ENCODE measurements around the gene CX3CL1. TPM values are rescaled to one million over a fixed set of nuclear protein-coding genes. Genes with fewer than 3 reads are reported as not detected.

The CX3CL1 gene
- total and polyA plus RNA-seq, 2 experiments from 2014 or later: 0.33 to 0.71 TPM

GRCh38 chr16:57345021-57345420 lies 27.3 kb upstream of the CX3CL1 start:
- H3K9me3 ChIP-seq (ENCODE audit: low read depth): no peaks in the 10 kb centered on the region
- no peak overlapping the region for H3K4me3 ChIP-seq
- H3K36me3 ChIP-seq: no peaks in the 10 kb centered on the region
- no peak for DNase-seq (ENCODE audit: low read depth in 1 of 2, low spot score in 1 of 2)
- H3K27ac ChIP-seq: no peak overlapping the region
- TF ChIP-seq, protein P1, sequence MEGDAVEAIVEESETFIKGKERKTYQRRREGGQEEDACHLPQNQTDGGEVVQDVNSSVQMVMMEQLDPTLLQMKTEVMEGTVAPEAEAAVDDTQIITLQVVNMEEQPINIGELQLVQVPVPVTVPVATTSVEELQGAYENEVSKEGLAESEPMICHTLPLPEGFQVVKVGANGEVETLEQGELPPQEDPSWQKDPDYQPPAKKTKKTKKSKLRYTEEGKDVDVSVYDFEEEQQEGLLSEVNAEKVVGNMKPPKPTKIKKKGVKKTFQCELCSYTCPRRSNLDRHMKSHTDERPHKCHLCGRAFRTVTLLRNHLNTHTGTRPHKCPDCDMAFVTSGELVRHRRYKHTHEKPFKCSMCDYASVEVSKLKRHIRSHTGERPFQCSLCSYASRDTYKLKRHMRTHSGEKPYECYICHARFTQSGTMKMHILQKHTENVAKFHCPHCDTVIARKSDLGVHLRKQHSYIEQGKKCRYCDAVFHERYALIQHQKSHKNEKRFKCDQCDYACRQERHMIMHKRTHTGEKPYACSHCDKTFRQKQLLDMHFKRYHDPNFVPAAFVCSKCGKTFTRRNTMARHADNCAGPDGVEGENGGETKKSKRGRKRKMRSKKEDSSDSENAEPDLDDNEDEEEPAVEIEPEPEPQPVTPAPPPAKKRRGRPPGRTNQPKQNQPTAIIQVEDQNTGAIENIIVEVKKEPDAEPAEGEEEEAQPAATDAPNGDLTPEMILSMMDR (IDR thresholded peaks at IDR 0.05; ENCODE audit: low read depth, low read length): no peak
- no peaks in the 10 kb centered on the region for H3K4me1 ChIP-seq (ENCODE audit: low read depth)
- H3K27me3 ChIP-seq: peaks cover 7% of the 10 kb centered on the region

DNA sequence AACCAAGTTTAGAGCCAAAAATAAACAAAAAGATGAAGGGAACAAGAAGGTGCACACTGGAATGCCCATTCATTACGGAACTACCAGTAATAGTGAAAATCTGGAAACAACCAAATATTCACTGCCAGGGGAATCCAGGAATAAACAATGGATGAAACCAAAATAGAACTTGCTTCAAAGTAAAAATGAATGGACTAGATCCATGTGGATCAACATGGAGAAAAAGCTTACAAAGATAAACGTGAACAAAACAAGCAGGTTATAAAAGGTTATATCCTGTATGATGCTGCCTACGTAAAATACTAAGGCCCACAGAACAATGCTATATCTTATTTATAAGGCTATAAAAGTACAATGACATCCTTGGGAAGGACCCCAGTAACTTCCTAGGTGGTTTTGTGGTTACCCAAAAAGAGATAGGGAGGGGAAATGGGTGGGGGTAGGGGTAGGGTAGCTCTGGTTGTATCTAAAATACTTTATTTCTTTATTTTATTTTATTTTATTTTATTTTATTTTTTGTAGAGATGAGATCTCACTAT lies 26.6 kb upstream of the CX3CL1 start:
- TF ChIP-seq, protein P1 (IDR thresholded peaks at IDR 0.05; ENCODE audit: low read depth, low read length): no peak
- Histone ChIP-seq H3K36me3 (no peaks in the 10 kb centered on the region), H3K27me3 (peaks cover 11% of the 10 kb centered on the region), H3K4me1 (ENCODE audit: low read depth) (no peaks in the 10 kb centered on the region), H3K9me3 (ENCODE audit: low read depth) (no peaks in the 10 kb centered on the region), H3K27ac (no peak overlapping the region), H3K4me3 (no peak overlapping the region)
- no peak for DNase-seq (ENCODE audit: low read depth in 1 of 2, low spot score in 1 of 2)

DNA sequence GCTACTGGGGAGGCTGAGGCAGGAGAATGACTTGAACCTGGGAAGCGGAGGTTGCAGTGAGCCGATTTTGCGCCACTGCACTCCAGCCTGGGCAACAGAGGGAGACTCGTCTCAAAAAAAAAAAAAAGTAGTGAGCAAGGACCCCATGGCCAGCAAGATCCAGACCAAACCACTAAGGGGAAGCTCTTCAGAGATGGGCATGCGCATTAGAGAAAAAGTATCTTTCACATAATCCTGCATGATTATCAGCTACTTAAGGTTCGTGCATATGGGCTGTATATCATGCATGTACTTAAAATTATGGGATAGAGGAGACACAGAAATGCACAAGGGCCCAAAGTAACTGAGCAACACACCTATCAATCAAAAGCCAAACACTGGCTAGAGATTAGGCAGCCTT lies 24.4 kb upstream of the CX3CL1 start:
- peaks cover 11% of the 10 kb centered on the region for H3K27me3 ChIP-seq
- H3K4me1 ChIP-seq (ENCODE audit: low read depth): no peaks in the 10 kb centered on the region
- H3K27ac ChIP-seq: no peak overlapping the region
- TF ChIP-seq, protein P1 (IDR thresholded peaks at IDR 0.05; ENCODE audit: low read depth, low read length): no peak
- no peaks in the 10 kb centered on the region for H3K36me3 ChIP-seq
- no peak for DNase-seq (ENCODE audit: low read depth in 1 of 2, low spot score in 1 of 2)
- H3K4me3 ChIP-seq: no peak overlapping the region
- H3K9me3 ChIP-seq (ENCODE audit: low read depth): no peaks in the 10 kb centered on the region

DNA sequence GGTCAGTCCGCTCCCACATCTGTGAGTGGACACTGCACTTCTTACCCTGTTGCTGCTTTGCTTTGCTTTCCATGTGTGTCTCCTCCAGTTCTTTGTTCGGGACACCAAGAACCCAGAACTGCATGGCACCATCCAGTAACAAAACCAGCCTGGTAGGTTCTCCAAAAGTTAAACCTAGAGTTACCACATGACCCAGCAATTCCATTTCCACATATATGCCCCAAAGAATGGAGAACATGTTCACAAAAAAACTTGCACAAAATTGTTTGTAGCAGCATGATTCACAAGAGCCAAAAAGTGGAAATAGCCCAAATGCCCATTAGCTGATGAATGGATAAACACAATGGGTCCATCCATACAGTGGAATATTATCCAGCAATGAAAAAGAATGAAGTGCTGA lies 24.0 kb upstream of the CX3CL1 start:
- Histone ChIP-seq H3K27me3 (peaks cover 11% of the 10 kb centered on the region), H3K4me3 (no peak overlapping the region), H3K36me3 (no peaks in the 10 kb centered on the region), H3K9me3 (ENCODE audit: low read depth) (no peaks in the 10 kb centered on the region), H3K4me1 (ENCODE audit: low read depth) (no peaks in the 10 kb centered on the region), H3K27ac (no peak overlapping the region)
- TF ChIP-seq, protein P1 (IDR thresholded peaks at IDR 0.05; ENCODE audit: low read depth, low read length): no peak
- no peak for DNase-seq (ENCODE audit: low read depth in 1 of 2, low spot score in 1 of 2)

GRCh38 chr16:57349212-57350031 lies 22.9 kb upstream of the CX3CL1 start:
- Histone ChIP-seq H3K4me3 (no peak overlapping the region), H3K4me1 (ENCODE audit: low read depth) (no peaks in the 10 kb centered on the region), H3K36me3 (no peaks in the 10 kb centered on the region), H3K27me3 (peaks cover 11% of the 10 kb centered on the region), H3K27ac (no peak overlapping the region), H3K9me3 (ENCODE audit: low read depth) (no peaks in the 10 kb centered on the region)
- DNase-seq (ENCODE audit: low read depth in 1 of 2, low spot score in 1 of 2): no peak
- TF ChIP-seq, protein P1 (IDR thresholded peaks at IDR 0.05; ENCODE audit: low read depth, low read length): no peak
